Measurements from ENCODE around the gene BRPF3. TPM values are rescaled to one million over a fixed set of nuclear protein-coding genes. Genes with fewer than 3 reads are reported as not detected.

The BRPF3 gene
- total and polyA plus RNA-seq, 3 donors from 2014 or later: 70.5 to 104 (median 102) TPM

DNA sequence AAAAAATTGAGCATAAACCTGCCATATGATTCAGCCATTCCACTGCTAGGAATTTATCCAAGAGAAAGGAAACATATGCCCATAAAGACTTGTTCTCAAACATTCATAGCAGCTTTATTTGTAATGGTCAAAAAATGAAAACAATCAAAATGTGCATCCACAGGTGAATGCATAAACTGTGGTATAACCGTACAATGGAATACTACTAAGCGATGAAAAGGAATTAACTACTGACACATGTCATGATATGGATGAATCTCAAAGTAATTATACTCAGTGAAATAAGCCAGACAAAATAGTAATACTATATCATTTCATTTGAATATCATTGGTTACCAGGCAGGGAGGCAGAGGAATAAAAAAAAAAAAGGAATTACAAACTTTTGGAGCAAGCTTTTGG lies 25.8 kb upstream of the BRPF3 start:
- Histone ChIP-seq H3K4me3 (no peak overlapping the region), H3K9me3 (no peaks in the 10 kb centered on the region), H3K27ac (no peak overlapping the region), H3K36me3 (ENCODE audit: low read depth, missing control alignments) (no peaks in the 10 kb centered on the region), H3K27me3 (no peaks in the 10 kb centered on the region), H3K4me1 (no peaks in the 10 kb centered on the region)
- WGBS, 2 donors: 93 to 98% methylated on average over 2 of the region's 2 CpGs
- intact Hi-C loops (cut with DNase I; ENCODE audit: low total_unique reads): no loop called here
- TF ChIP-seq POLR2A (IDR thresholded peaks at IDR 0.05) (no peak), CTCF (IDR thresholded peaks at IDR 0.05) (no peak)
- no peak for DNase-seq

GRCh38 chr6:36171573-36171972 lies 25.0 kb upstream of the BRPF3 start:
- Histone ChIP-seq H3K27ac (no peak overlapping the region), H3K4me1 (no peaks in the 10 kb centered on the region), H3K36me3 (ENCODE audit: low read depth, missing control alignments) (no peaks in the 10 kb centered on the region), H3K9me3 (no peaks in the 10 kb centered on the region), H3K27me3 (no peaks in the 10 kb centered on the region), H3K4me3 (no peak overlapping the region)
- 86 to 91% methylated on average over 2 of the region's 2 CpGs for WGBS, 2 donors
- intact Hi-C loops (cut with DNase I; ENCODE audit: low total_unique reads): no loop called here
- DNase-seq: no peak
- TF ChIP-seq POLR2A (IDR thresholded peaks at IDR 0.05) (no peak), CTCF (IDR thresholded peaks at IDR 0.05) (no peak)

DNA sequence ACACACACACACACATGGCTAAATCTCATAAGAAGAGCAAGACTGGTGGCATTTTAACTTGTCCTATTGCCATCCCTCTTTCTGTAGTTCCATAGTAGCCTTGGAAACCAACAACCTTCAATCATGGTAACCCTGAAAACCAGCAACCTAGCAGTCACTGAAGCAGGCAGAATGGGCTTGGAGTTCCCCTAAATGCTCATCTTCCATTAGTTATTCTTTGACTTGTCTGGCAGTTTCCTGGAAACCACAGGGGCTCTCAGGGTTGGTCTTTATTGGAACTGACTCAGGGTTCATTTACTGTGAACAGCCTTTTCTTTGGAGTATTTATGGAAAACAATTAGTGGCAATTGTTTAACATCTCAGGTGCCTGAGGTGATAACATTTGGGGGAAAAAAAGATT lies 19.4 kb upstream of the BRPF3 start:
- H3K4me3 ChIP-seq: no peak overlapping the region
- TF ChIP-seq POLR2A (IDR thresholded peaks at IDR 0.05) (no peak), CTCF (IDR thresholded peaks at IDR 0.05) (no peak)
- no peaks in the 10 kb centered on the region for H3K36me3 ChIP-seq (ENCODE audit: low read depth, missing control alignments)
- intact Hi-C loops (cut with DNase I; ENCODE audit: low total_unique reads): no loop called here
- no peak for DNase-seq
- no peaks in the 10 kb centered on the region for H3K9me3 ChIP-seq
- no peaks in the 10 kb centered on the region for H3K4me1 ChIP-seq
- no peak overlapping the region for H3K27ac ChIP-seq
- H3K27me3 ChIP-seq: no peaks in the 10 kb centered on the region

DNA sequence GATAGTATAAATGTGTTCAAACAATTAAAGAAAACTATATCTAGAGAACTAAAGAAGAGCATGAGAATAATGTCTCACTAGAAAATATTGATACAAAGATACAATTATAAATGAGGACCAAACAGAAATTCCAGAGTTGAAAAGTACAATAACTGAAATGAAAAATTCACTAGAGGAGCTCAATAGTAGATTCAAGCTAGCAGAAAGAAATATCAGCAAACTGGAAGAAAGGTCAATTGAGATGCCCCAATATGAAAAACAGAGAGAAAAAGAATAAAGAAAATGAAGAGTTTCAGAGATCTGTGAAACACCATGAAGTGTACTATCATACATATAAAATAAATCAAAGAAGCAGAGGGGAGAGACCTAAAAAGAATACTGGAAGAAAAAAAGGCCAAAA lies 18.0 kb upstream of the BRPF3 start:
- Histone ChIP-seq H3K4me3 (no peak overlapping the region), H3K9me3 (no peaks in the 10 kb centered on the region), H3K27me3 (no peaks in the 10 kb centered on the region), H3K27ac (no peak overlapping the region), H3K4me1 (no peaks in the 10 kb centered on the region), H3K36me3 (ENCODE audit: low read depth, missing control alignments) (no peaks in the 10 kb centered on the region)
- DNase-seq: no peak
- intact Hi-C loops (cut with DNase I; ENCODE audit: low total_unique reads): no loop called here
- no peak for TF ChIP-seq POLR2A (IDR thresholded peaks at IDR 0.05)
- no peak for TF ChIP-seq CTCF (IDR thresholded peaks at IDR 0.05)

- Histone ChIP-seq H3K27me3 (no peaks in the 10 kb centered on the region), H3K27ac (no peak overlapping the region), H3K4me3 (no peak overlapping the region), H3K4me1 (no peaks in the 10 kb centered on the region), H3K9me3 (no peaks in the 10 kb centered on the region), H3K36me3 (ENCODE audit: low read depth, missing control alignments) (no peaks in the 10 kb centered on the region)
- intact Hi-C loops (cut with DNase I; ENCODE audit: low total_unique reads): no loop called here
- WGBS, 2 donors: 100% methylated on average over 1 of the region's 1 CpG
- no peak for DNase-seq
- no peak for TF ChIP-seq CTCF (IDR thresholded peaks at IDR 0.05)
- TF ChIP-seq POLR2A (IDR thresholded peaks at IDR 0.05): no peak
Measured at GRCh38 chr6:36180126-36180525, 16.4 kb upstream of the BRPF3 start.
